NCI-H2227 treated with DMSO at 0.1 percent for 48 hours (cell line): Measurements from ENCODE around the gene TCOF1.

ENCODE experiments used
- DNase-seq: peaks from one replicate; lab custom pipeline; 2025; lab: John Stamatoyannopoulos, UW

TCOF1 gene

GRCh38 chr5:150323092-150323491 is 34.4 kb upstream of the TCOF1 start:
- DNase-seq = no peak

- DNase-seq = no peak
These were observed 33.7 kb upstream of the TCOF1 start for GRCh38 chr5:150323819-150324218.

GRCh38 chr5:150325426-150325825 is 32.1 kb upstream of the TCOF1 start:
- no peak for DNase-seq

GRCh38 chr5:150326707-150327106 is 30.8 kb upstream of the TCOF1 start:
- no peak for DNase-seq

GRCh38 chr5:150327139-150327538 is 30.4 kb upstream of the TCOF1 start:
- DNase-seq = no peak

GRCh38 chr5:150328515-150328914 is 29.0 kb upstream of the TCOF1 start:
- no peak for DNase-seq

GRCh38 chr5:150329038-150329437 is 28.5 kb upstream of the TCOF1 start:
- no peak for DNase-seq

GRCh38 chr5:150329881-150330876 is 27.3 kb upstream of the TCOF1 start:
- no peak for DNase-seq

- DNase-seq = no peak
These were observed 24.1 kb upstream of the TCOF1 start for GRCh38 chr5:150333400-150333799.

GRCh38 chr5:150335778-150336177 is 21.7 kb upstream of the TCOF1 start:
- no peak for DNase-seq

GRCh38 chr5:150338546-150338945 is 19.0 kb upstream of the TCOF1 start:
- DNase-seq = no peak

- peak; percentile 11 for DNase-seq
These were observed 18.3 kb upstream of the TCOF1 start for GRCh38 chr5:150339165-150339564.

- no peak for DNase-seq
These were observed 17.7 kb upstream of the TCOF1 start for GRCh38 chr5:150339841-150340240.

- no peak for DNase-seq
These were observed 16.8 kb upstream of the TCOF1 start for GRCh38 chr5:150340614-150341255.

- DNase-seq = no peak
These were observed 16.2 kb upstream of the TCOF1 start for GRCh38 chr5:150341331-150341730.

- no peak for DNase-seq
These were observed 15.5 kb upstream of the TCOF1 start for GRCh38 chr5:150341989-150342388.

GRCh38 chr5:150342583-150342982 is 14.9 kb upstream of the TCOF1 start:
- no peak for DNase-seq

- no peak for DNase-seq
These were observed 13.4 kb upstream of the TCOF1 start for GRCh38 chr5:150343994-150344631.

GRCh38 chr5:150345716-150346115 is 11.8 kb upstream of the TCOF1 start:
- DNase-seq = no peak

- no peak for DNase-seq
These were observed 10.9 kb upstream of the TCOF1 start for GRCh38 chr5:150346592-150346991.

- DNase-seq = no peak
These were observed 10.5 kb upstream of the TCOF1 start for GRCh38 chr5:150347003-150347402.

GRCh38 chr5:150347451-150347850 is 10.0 kb upstream of the TCOF1 start:
- no peak for DNase-seq
